Keratinocyte (primary cell): ENCODE results near the gene EPHA2. TPM values are rescaled to one million over a fixed set of nuclear protein-coding genes. Genes with fewer than 3 reads are reported as not detected.
A peak's percentile ranks its signal among the peaks of the same experiment; 100 is the strongest.

ENCODE experiments used
- DNase-seq: peaks from one replicate; pipeline ENCODE4 v3.0.0-alpha.2; 2011; ENCODE audit warnings: low read depth, missing footprints, low spot score
- FAIRE-seq: peaks from 2 replicates; lab custom pipeline; 2011; peaks lifted over from hg19 to GRCh38; lab: Jason Lieb, UNC
- H2AFZ ChIP-seq: 2 replicates; pipeline ENCODE4 v1.6.0; 2012; ENCODE audit warnings: low read length, control low read depth, inconsistent platforms; ENCODE audit not compliant: control insufficient read depth
- H3K27ac ChIP-seq: 2 replicates; pipeline ENCODE4 v1.5.1; 2011; ENCODE audit warnings: low read length; ENCODE audit not compliant: control insufficient read depth, insufficient read depth
- H3K27me3 ChIP-seq: 3 replicates; pipeline ENCODE4 v1.6.0; 2011; ENCODE audit warnings: low read length; ENCODE audit not compliant: control insufficient read depth, insufficient read depth; ENCODE audit errors: extremely low read depth
- H3K36me3 ChIP-seq, 2 experiments: 2 replicates in 1 of 2; 3 replicates in 1 of 2; pipeline ENCODE4 v1.5.1; 2011; ENCODE audit warnings: low read length in 2 of 2, mild to moderate bottlenecking in 1 of 2; ENCODE audit not compliant: control insufficient read depth in 2 of 2, insufficient read depth in 2 of 2; ENCODE audit errors: extremely low read depth in 1 of 2
- H3K4me1 ChIP-seq: 3 replicates; pipeline ENCODE4 v1.5.1; 2011; ENCODE audit warnings: low read length; ENCODE audit not compliant: control insufficient read depth, insufficient read depth; ENCODE audit errors: extremely low read depth
- H3K4me2 ChIP-seq: 3 replicates; pipeline ENCODE4 v1.6.0; 2011; ENCODE audit warnings: low read depth, low read length; ENCODE audit not compliant: control insufficient read depth, insufficient read depth; ENCODE audit errors: extremely low read depth
- H3K4me3 ChIP-seq, 3 experiments: fragments of 200-600 bp in 1 of 3; sonication (generic) in 1 of 3; 2 replicates in 2 of 3; 3 replicates in 1 of 3; pipeline ENCODE4 v1.5.1; 2011 to 2016; ENCODE audit warnings: low read length in 3 of 3, mild to moderate bottlenecking in 3 of 3, control low read depth in 2 of 3, inconsistent platforms in 1 of 3, low read depth in 1 of 3, mixed read lengths in 1 of 3, mixed run types in 1 of 3, moderate library complexity in 1 of 3; ENCODE audit not compliant: control insufficient read depth in 2 of 3, insufficient read depth in 2 of 3; ENCODE audit errors: extremely low read depth in 1 of 3
- H3K79me2 ChIP-seq: 2 replicates; pipeline ENCODE4 v1.6.0; 2012; ENCODE audit warnings: low read length; ENCODE audit not compliant: control insufficient read depth, insufficient read depth
- H3K9ac ChIP-seq: 3 replicates; pipeline ENCODE4 v1.6.0; 2011; ENCODE audit warnings: low read length; ENCODE audit not compliant: control insufficient read depth, insufficient read depth; ENCODE audit errors: extremely low read depth
- H3K9me1 ChIP-seq: 3 replicates; pipeline ENCODE4 v1.6.0; 2011; ENCODE audit warnings: low read length; ENCODE audit not compliant: control insufficient read depth, insufficient read depth; ENCODE audit errors: extremely low read depth
- H3K9me3 ChIP-seq: 2 replicates; pipeline ENCODE4 v1.5.1; 2012; ENCODE audit warnings: low read depth, low read length; ENCODE audit not compliant: control insufficient read depth
- H4K20me1 ChIP-seq: 3 replicates; pipeline ENCODE4 v1.6.0; 2011; ENCODE audit warnings: low read length; ENCODE audit not compliant: control insufficient read depth, insufficient read depth; ENCODE audit errors: extremely low read depth
- EZH2 ChIP-seq: IDR thresholded peaks from one replicate; pipeline ENCODE4 v1.6.1; 2012; ENCODE audit warnings: inconsistent platforms, mild to moderate bottlenecking, low read length, moderate library complexity
- dilution Hi-C: fragments of 300-500 bp; cut with MboI; formaldehyde crosslinking; loops from one replicate; pipeline ENCODE4 v1.7.0; 2020; ENCODE audit warnings: low sequenced_read_pairs; ENCODE audit not compliant: extremely low pct_ligation_motif_present
- polyA plus RNA-seq, 5 experiments: library from polyadenylated mRNA; depleted of rRNA in 3 of 5; stranded (reverse) in 3 of 5; stranded (forward) in 1 of 5; unstranded in 1 of 5; fragments of >200 nt; gene quantifications; 1 replicate in 1 of 5; 2 replicates in 3 of 5; 3 replicates in 1 of 5; pipeline versions ENCODE4 v1.2.1 to v1.2.3, GENCODE V29; 2011 to 2012; ENCODE audit warnings: missing spikeins in 2 of 5, low read depth in 1 of 5, low replicate concordance in 1 of 5
- TF ChIP-seq, protein P1 (sequence below), 3 experiments: IDR thresholded peaks in 1 of 3; conservative IDR thresholded peaks in 1 of 3; optimal IDR thresholded peaks in 1 of 3; 2 replicates in 2 of 3; 3 replicates in 1 of 3; pipeline versions ENCODE3 to v1.5.1; 2011; ENCODE audit warnings: low read length in 3 of 3, mild to moderate bottlenecking in 3 of 3, moderate library complexity in 2 of 3, control low read depth in 1 of 3, inconsistent platforms in 1 of 3; ENCODE audit not compliant: insufficient read depth in 2 of 3; ENCODE audit errors: extremely low read depth in 1 of 3

EPHA2 gene
- polyA plus RNA-seq, 1 donor (not counting 4 experiments of a cell fraction or from before 2014, with no cell fraction given): 55.6 TPM

DNA sequence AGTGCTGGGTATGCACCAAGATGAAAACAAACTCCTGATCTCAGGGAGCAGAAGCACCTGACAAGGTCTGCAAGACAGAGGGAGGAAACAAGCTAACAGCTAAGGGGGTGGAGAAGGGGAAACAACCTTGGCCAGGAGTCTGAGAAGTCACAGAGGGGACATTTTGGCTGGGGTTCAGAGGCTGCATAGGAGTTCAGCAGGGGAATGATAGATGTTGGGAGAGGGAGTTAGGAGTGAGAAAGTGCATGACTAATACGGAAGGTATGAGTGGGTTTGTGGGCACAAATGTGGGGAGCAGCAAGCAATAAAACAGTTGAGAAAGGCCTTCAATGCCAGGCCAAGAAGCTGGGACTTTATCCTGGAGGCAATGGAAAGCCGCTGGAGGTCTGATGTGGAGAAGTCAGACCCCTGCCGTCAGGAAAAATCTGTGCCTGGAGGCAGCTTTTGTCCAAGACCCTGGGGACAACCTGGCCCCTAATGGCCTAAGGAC is 16.4 kb downstream of the EPHA2 start:
- peak overlapping the region; percentile 52 for H3K9ac ChIP-seq
- dilution Hi-C loops: no loop called here
- no peaks in the 10 kb centered on the region for H3K27me3 ChIP-seq
- H3K4me1 ChIP-seq: peaks cover 56% of the 10 kb centered on the region
- H3K79me2 ChIP-seq: peaks cover 90% of the 10 kb centered on the region
- no peak for TF ChIP-seq EZH2
- TF ChIP-seq, protein P1, sequence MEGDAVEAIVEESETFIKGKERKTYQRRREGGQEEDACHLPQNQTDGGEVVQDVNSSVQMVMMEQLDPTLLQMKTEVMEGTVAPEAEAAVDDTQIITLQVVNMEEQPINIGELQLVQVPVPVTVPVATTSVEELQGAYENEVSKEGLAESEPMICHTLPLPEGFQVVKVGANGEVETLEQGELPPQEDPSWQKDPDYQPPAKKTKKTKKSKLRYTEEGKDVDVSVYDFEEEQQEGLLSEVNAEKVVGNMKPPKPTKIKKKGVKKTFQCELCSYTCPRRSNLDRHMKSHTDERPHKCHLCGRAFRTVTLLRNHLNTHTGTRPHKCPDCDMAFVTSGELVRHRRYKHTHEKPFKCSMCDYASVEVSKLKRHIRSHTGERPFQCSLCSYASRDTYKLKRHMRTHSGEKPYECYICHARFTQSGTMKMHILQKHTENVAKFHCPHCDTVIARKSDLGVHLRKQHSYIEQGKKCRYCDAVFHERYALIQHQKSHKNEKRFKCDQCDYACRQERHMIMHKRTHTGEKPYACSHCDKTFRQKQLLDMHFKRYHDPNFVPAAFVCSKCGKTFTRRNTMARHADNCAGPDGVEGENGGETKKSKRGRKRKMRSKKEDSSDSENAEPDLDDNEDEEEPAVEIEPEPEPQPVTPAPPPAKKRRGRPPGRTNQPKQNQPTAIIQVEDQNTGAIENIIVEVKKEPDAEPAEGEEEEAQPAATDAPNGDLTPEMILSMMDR (optimal IDR thresholded peaks at IDR 0.05 in 1 of 3, IDR thresholded peaks at IDR 0.05 in 1 of 3, conservative IDR thresholded peaks at IDR 0.05 in 1 of 3; ENCODE audit: extremely low read depth in 1 of 3, insufficient read depth in 2 of 3, low read length in 3 of 3): no peak
- FAIRE-seq: peak; percentile 96
- H3K4me2 ChIP-seq: peak overlapping the region; percentile 66
- H2AFZ ChIP-seq: no peak overlapping the region
- peaks cover 15% of the 10 kb centered on the region for H3K9me1 ChIP-seq
- peaks cover 60% of the 10 kb centered on the region for H4K20me1 ChIP-seq
- no peaks in the 10 kb centered on the region for H3K9me3 ChIP-seq
- no peak for DNase-seq
- peak overlapping the region in 2 of 3 experiments; percentile 11 to 36 for H3K4me3 ChIP-seq
- peak overlapping the region; percentile 66 for H3K27ac ChIP-seq
- H3K36me3 ChIP-seq: peaks cover 48 to 77% of the 10 kb centered on the region in 2 experiments

DNA sequence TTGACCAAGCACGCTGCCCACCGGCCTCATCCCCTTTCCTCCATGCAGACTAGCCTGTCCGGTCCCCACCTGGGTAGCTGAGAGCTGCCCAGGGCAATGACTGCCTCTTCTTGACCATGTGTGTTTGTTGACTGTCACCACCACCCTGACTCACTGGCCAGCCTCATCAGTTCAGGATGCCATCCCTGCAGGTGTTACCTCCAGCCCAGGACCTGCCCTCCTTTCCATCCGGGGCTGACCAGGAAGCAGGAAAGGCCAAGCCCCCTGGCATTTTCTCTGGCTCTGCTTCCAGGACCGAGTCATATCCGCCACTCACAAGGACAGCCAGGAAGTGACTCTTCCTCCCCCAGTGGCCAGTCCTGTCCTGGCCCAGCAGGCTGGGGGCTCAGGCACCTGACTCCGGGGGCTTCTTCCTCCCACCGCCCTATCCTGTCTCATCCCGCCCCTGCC is 17.1 kb downstream of the EPHA2 start:
- dilution Hi-C loops: no loop called here
- H3K4me3 ChIP-seq: peak overlapping the region in 1 of 3 experiments; percentile 7
- H3K9ac ChIP-seq: peak overlapping the region; percentile 4
- peak overlapping the region; percentile 66 for H3K27ac ChIP-seq
- peaks cover 15% of the 10 kb centered on the region for H3K9me1 ChIP-seq
- no peaks in the 10 kb centered on the region for H3K9me3 ChIP-seq
- peaks cover 53 to 78% of the 10 kb centered on the region in 2 experiments for H3K36me3 ChIP-seq
- H4K20me1 ChIP-seq: peaks cover 67% of the 10 kb centered on the region
- H3K4me2 ChIP-seq: peak overlapping the region; percentile 66
- H3K79me2 ChIP-seq: peaks cover 90% of the 10 kb centered on the region
- DNase-seq (no peak), FAIRE-seq (peak; percentile 89)
- no peak for TF ChIP-seq EZH2
- TF ChIP-seq, protein P1 (optimal IDR thresholded peaks at IDR 0.05 in 1 of 3, IDR thresholded peaks at IDR 0.05 in 1 of 3, conservative IDR thresholded peaks at IDR 0.05 in 1 of 3; ENCODE audit: extremely low read depth in 1 of 3, insufficient read depth in 2 of 3, low read length in 3 of 3): no peak
- no peaks in the 10 kb centered on the region for H3K27me3 ChIP-seq
- H2AFZ ChIP-seq: no peak overlapping the region
- peaks cover 49% of the 10 kb centered on the region for H3K4me1 ChIP-seq
